DOHH2 (cell line): Measurements from ENCODE around the gene XPC.

Experiments
- H3F3A ChIP-seq: fragments of 200-600 bp; sonication (generic), shearing (Covaris generic); 2 replicates; pipeline ENCODE4 v1.6.0; 2016; ENCODE audit warnings: antibody characterized with exemption, mild to moderate bottlenecking; ENCODE audit not compliant: control insufficient read depth, insufficient read depth
- H3K27ac ChIP-seq: fragments of 200-600 bp; sonication (generic); 2 replicates; pipeline ENCODE4 v1.5.1; 2014; ENCODE audit warnings: low read depth, mild to moderate bottlenecking, low read length, moderate library complexity
- H3K27me3 ChIP-seq: fragments of 200-600 bp; sonication (generic); 2 replicates; pipeline ENCODE4 v1.6.1; 2014; ENCODE audit warnings: mild to moderate bottlenecking, low read length, mixed read lengths; ENCODE audit not compliant: control insufficient read depth
- H3K36me3 ChIP-seq: fragments of 200-600 bp; sonication (generic); 2 replicates; pipeline ENCODE4 v1.6.1; 2014; ENCODE audit warnings: mild to moderate bottlenecking, low read length, moderate library complexity, mixed read lengths; ENCODE audit not compliant: control insufficient read depth
- H3K4me1 ChIP-seq: fragments of 200-600 bp; sonication (generic); 2 replicates; pipeline ENCODE4 v1.6.1; 2014; ENCODE audit warnings: mild to moderate bottlenecking, low read length, mixed read lengths; ENCODE audit not compliant: control insufficient read depth
- H3K4me2 ChIP-seq: fragments of 200-600 bp; sonication (generic); 2 replicates; pipeline ENCODE4 v1.6.0; 2014; ENCODE audit warnings: mild to moderate bottlenecking, low read length, moderate library complexity
- H3K4me3 ChIP-seq: fragments of 200-600 bp; sonication (generic); 2 replicates; pipeline ENCODE4 v1.5.1; 2014; ENCODE audit warnings: mild to moderate bottlenecking, low read length, mixed read lengths
- H3K79me2 ChIP-seq: fragments of 200-600 bp; sonication (generic); 2 replicates; pipeline ENCODE4 v1.6.1; 2014; ENCODE audit warnings: mild to moderate bottlenecking, low read length, mixed read lengths; ENCODE audit not compliant: control insufficient read depth
- H3K9me2 ChIP-seq: fragments of 200-600 bp; sonication (generic); replicated peaks from 2 replicates; pipeline ENCODE4 v1.6.1; 2014; ENCODE audit warnings: mild to moderate bottlenecking, low read length, mixed read lengths; ENCODE audit not compliant: control insufficient read depth
- H3K9me3 ChIP-seq: fragments of 200-600 bp; sonication (generic); 2 replicates; pipeline ENCODE4 v1.6.1; 2014; ENCODE audit warnings: antibody characterized with exemption, low read length, mixed read lengths; ENCODE audit not compliant: control insufficient read depth, insufficient read depth
- H4K20me1 ChIP-seq: fragments of 200-600 bp; sonication (generic); 2 replicates; pipeline ENCODE4 v1.6.0; 2014; ENCODE audit warnings: low read depth, mild to moderate bottlenecking, antibody characterized with exemption, low read length, moderate library complexity; ENCODE audit not compliant: control insufficient read depth, insufficient read depth
- EZH2phosphoT487 ChIP-seq: fragments of 200-600 bp; sonication (generic); IDR thresholded peaks from 2 replicates; pipeline ENCODE4 v1.6.1; 2017; ENCODE audit warnings: borderline replicate concordance, mild to moderate bottlenecking, antibody characterized with exemption, low read length, moderate library complexity, mixed read lengths
- TF ChIP-seq, protein P1 (sequence below): fragments of 200-600 bp; sonication (generic); IDR thresholded peaks from one replicate; pipeline ENCODE4 v1.5.1; 2014; ENCODE audit warnings: antibody characterized with exemption, mild to moderate bottlenecking, low read depth, low read length; ENCODE audit not compliant: poor library complexity, severe bottlenecking

XPC gene

DNA sequence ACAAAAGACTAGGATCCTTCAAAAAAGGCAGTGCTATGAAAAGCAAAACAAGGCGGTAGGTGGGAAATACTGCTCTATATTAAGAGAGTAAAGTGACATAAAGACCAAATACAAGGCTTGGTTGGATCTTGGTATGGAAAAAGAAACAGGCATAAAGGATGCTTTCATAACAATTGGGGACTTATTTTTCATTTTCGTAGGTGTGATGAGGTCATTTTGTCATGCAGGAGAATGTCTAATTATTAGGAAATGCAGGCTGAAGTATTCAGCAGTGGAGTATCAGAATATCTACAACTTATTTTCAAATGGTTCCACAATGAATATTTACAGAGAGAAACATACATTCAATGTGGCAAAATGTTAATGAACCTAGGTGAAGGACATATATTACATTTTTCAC is 9.0 kb downstream of the XPC start:
- Histone ChIP-seq H3K36me3 (peaks cover 90% of the 10 kb centered on the region), H3K4me1 (peaks cover 5% of the 10 kb centered on the region), H3K4me2 (no peak overlapping the region), H3K27ac (no peak overlapping the region), H3K79me2 (peaks cover 15% of the 10 kb centered on the region), H3K4me3 (no peak overlapping the region), H3K27me3 (no peaks in the 10 kb centered on the region), H3K9me2 (no peaks in the 10 kb centered on the region), H3F3A (no peaks in the 10 kb centered on the region), H4K20me1 (no peaks in the 10 kb centered on the region), H3K9me3 (no peaks in the 10 kb centered on the region)
- TF ChIP-seq EZH2phosphoT487, result no peak
- TF ChIP-seq, protein P1, sequence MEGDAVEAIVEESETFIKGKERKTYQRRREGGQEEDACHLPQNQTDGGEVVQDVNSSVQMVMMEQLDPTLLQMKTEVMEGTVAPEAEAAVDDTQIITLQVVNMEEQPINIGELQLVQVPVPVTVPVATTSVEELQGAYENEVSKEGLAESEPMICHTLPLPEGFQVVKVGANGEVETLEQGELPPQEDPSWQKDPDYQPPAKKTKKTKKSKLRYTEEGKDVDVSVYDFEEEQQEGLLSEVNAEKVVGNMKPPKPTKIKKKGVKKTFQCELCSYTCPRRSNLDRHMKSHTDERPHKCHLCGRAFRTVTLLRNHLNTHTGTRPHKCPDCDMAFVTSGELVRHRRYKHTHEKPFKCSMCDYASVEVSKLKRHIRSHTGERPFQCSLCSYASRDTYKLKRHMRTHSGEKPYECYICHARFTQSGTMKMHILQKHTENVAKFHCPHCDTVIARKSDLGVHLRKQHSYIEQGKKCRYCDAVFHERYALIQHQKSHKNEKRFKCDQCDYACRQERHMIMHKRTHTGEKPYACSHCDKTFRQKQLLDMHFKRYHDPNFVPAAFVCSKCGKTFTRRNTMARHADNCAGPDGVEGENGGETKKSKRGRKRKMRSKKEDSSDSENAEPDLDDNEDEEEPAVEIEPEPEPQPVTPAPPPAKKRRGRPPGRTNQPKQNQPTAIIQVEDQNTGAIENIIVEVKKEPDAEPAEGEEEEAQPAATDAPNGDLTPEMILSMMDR, result no peak

DNA sequence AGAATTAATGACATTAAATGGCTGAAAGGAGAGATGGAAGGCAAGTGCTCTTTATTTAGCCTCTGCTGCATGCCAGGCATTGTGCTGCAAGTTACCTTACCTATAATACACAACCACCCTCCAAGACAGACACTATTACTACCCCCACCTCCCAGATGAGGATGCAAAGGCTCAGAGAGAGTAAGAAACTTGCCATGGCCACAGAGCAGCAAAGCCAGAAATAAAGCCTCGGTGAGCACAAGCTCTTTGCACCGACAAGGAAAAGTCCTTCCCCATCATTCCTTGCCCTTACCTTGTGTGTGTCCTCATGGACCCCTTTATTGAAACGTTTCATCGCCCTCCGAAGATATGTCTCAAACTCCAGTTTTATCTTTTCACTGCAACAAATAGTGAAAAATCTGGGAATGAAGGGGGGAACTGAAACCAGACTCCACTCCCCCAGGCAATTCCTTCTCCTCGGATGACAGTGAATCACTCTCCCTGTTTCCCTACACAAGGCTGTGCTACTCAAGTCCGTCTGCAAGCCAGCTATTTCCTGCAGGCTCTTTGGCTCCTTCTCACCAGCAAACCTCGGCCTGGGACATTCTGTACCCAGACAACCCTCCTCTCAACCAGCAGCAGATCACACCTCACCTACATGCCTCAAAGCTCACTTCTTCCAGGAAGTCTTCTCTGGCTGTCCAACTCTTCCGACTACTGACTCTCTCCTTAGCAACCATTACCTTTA is 11.4 kb downstream of the XPC start:
- no peak overlapping the region for H3K27ac ChIP-seq
- H3K4me1 ChIP-seq, result no peaks in the 10 kb centered on the region
- peaks cover 99% of the 10 kb centered on the region for H3K36me3 ChIP-seq
- H3K9me3 ChIP-seq, result peaks cover 9% of the 10 kb centered on the region
- no peaks in the 10 kb centered on the region for H3F3A ChIP-seq
- H3K79me2 ChIP-seq, result peaks cover 2% of the 10 kb centered on the region; the same call in 1 of the 2 replicates
- H3K27me3 ChIP-seq, result no peaks in the 10 kb centered on the region
- no peaks in the 10 kb centered on the region for H4K20me1 ChIP-seq
- TF ChIP-seq, protein P1, result no peak
- no peak for TF ChIP-seq EZH2phosphoT487
- no peaks in the 10 kb centered on the region for H3K9me2 ChIP-seq
- H3K4me2 ChIP-seq, result no peak overlapping the region
- no peak overlapping the region for H3K4me3 ChIP-seq

DNA sequence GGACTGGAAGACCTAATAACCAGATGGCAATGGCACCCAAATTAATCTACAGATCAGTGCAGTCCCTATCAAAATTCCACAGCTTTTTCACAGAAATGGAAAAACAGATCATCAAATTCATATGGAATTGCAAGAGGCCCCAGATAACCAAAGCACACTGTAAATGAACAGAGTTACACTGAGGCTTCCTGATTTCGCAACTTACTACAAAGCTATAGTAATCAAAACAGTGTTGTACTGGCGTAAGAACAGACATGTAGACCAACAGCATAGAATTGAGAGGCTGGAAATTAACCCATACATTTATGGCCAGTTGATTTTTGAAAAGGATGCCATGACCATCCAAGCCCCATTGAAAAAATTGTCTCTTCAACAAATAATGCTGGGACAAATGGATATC is 16.2 kb downstream of the XPC start:
- Histone ChIP-seq H3K4me1 (no peaks in the 10 kb centered on the region), H3K27me3 (no peaks in the 10 kb centered on the region), H3K9me3 (peaks cover 14% of the 10 kb centered on the region), H3K79me2 (peaks cover 2% of the 10 kb centered on the region; the same call in 1 of the 2 replicates), H3F3A (no peaks in the 10 kb centered on the region), H3K9me2 (no peaks in the 10 kb centered on the region), H4K20me1 (no peaks in the 10 kb centered on the region), H3K4me3 (no peak overlapping the region), H3K4me2 (no peak overlapping the region), H3K27ac (no peak overlapping the region), H3K36me3 (peaks cover 98% of the 10 kb centered on the region)
- no peak for TF ChIP-seq EZH2phosphoT487
- TF ChIP-seq, protein P1, result no peak
